ENCODE measurements around the gene CLDN22. TPM values are rescaled to one million over a fixed set of nuclear protein-coding genes. Genes with fewer than 3 reads are reported as not detected.

The CLDN22 gene
- total and polyA plus RNA-seq, 5 donors from 2014 or later: not detected

DNA sequence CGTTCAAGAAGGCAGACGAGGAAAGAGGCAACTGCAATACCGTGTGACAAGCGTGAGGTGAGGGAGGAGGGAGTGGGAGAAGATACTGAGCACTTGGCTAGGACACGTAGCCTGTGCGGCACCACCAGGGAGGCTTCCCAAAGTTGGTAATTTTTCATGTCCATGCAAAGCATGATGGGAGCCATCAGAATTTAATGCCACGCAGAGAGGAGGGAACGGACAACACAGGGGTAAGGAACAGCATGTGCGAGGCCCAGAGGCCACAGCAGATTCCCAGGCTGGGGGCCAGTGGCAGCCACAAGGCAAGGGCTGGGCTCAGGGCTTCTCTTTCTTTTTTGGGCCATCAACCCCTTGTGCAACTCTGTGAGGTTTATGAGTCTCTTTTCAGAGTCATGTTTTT is 13.1 kb upstream of the CLDN22 start:
- no peaks in the 10 kb centered on the region for H3K9me3 ChIP-seq (ENCODE audit: control insufficient read depth in 2 of 2, low read length in 2 of 2)
- H3K4me1 Mint-ChIP-seq: peaks cover 0 to 2% (median 0%) of the 10 kb centered on the region in 4 donors
- no peaks in the 10 kb centered on the region for H3K27me3 ChIP-seq (ENCODE audit: control insufficient read depth, insufficient read depth, low read length)
- H3K27ac Mint-ChIP-seq: no peak overlapping the region
- DNase-seq (no peak), ATAC-seq (ENCODE audit: low read depth in 2 of 2) (no peak)
- no peaks in the 10 kb centered on the region for H3K36me3 ChIP-seq (ENCODE audit: control insufficient read depth, insufficient read depth, low read length)
- no peak overlapping the region for H3K4me3 Mint-ChIP-seq
- no peaks in the 10 kb centered on the region for H3K4me1 ChIP-seq (ENCODE audit: control insufficient read depth, insufficient read depth, low read length, poor library complexity, severe bottlenecking)
- no peak overlapping the region for H3K27ac ChIP-seq (ENCODE audit: insufficient read depth, low read length, poor library complexity, severe bottlenecking)
- peaks cover 0 to 1% (median 0%) of the 10 kb centered on the region in 7 donors for H3K9me3 Mint-ChIP-seq
- H3K27me3 Mint-ChIP-seq: no peaks in the 10 kb centered on the region
- H3K4me3 ChIP-seq (ENCODE audit: low read depth, low read length): no peak overlapping the region
- no peaks in the 10 kb centered on the region for H3K36me3 Mint-ChIP-seq

DNA sequence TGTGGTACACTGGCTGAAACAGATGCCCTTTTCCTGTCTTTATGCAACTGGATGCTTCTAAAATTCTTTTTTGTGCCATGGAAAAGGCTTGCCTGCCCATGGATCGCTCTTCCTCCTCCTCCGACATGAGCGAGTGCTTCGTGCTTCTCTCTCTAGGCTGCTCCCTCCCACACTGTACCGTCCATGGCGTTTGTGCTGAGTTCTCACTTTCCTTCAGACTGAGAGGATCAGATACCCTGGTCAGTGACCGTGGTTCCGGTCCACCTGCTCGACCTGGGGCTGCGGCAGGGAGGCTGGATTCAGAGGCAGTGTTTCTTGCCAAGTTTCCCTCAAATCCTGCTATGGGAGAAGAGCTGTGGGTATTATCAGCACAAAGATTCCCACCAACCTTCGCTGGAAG is 12.4 kb upstream of the CLDN22 start:
- no peak overlapping the region for H3K4me3 Mint-ChIP-seq
- H3K27me3 Mint-ChIP-seq: no peaks in the 10 kb centered on the region

DNA sequence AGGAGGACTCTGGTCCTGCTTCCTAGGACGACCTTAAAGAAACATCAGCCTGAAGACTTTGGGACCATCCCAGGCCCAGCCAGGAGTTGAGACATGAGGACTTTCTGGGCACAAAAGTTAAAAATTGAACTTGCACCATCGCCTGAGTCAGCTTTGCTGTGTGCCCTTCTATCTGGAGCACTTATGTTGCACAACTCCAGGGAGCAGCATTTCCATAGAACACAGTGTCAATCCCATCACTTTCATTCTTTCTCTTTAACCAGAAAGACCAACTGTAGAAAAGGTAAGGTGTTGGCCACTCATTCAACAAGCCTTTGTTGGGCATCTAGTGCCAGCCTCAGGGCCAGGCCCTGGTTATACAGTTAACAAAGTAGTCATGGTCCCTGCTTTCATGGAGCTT is 10.8 kb upstream of the CLDN22 start:
- H3K4me1 Mint-ChIP-seq: peaks cover 0 to 2% (median 0%) of the 10 kb centered on the region in 4 donors
- Histone ChIP-seq H3K9me3 (ENCODE audit: control insufficient read depth in 2 of 2, low read length in 2 of 2) (no peaks in the 10 kb centered on the region), H3K27ac (ENCODE audit: insufficient read depth, low read length, poor library complexity, severe bottlenecking) (no peak overlapping the region), H3K4me1 (ENCODE audit: control insufficient read depth, insufficient read depth, low read length, poor library complexity, severe bottlenecking) (no peaks in the 10 kb centered on the region), H3K36me3 (ENCODE audit: control insufficient read depth, insufficient read depth, low read length) (no peaks in the 10 kb centered on the region), H3K27me3 (ENCODE audit: control insufficient read depth, insufficient read depth, low read length) (no peaks in the 10 kb centered on the region), H3K4me3 (ENCODE audit: low read depth, low read length) (no peak overlapping the region)
- H3K4me3 Mint-ChIP-seq: no peak overlapping the region
- DNase-seq (no peak), ATAC-seq (ENCODE audit: low read depth in 2 of 2) (no peak)
- H3K9me3 Mint-ChIP-seq: no peaks in the 10 kb centered on the region
- peaks cover 5% of the 10 kb centered on the region for H3K36me3 Mint-ChIP-seq
- H3K27ac Mint-ChIP-seq: no peak overlapping the region
- no peaks in the 10 kb centered on the region for H3K27me3 Mint-ChIP-seq

More for the DNA sequence above, 12.4 kb upstream of the CLDN22 start:
- no peak overlapping the region for H3K4me3 ChIP-seq (ENCODE audit: low read depth, low read length)
- no peaks in the 10 kb centered on the region for H3K27me3 ChIP-seq (ENCODE audit: control insufficient read depth, insufficient read depth, low read length)
- peaks cover 0 to 2% (median 0%) of the 10 kb centered on the region in 4 donors for H3K4me1 Mint-ChIP-seq
- no peaks in the 10 kb centered on the region for H3K9me3 Mint-ChIP-seq
- no peaks in the 10 kb centered on the region for H3K4me1 ChIP-seq (ENCODE audit: control insufficient read depth, insufficient read depth, low read length, poor library complexity, severe bottlenecking)
- H3K36me3 Mint-ChIP-seq: no peaks in the 10 kb centered on the region
- H3K27ac Mint-ChIP-seq: peak overlapping the region in 1 of 3 donors; percentile 39
- no peaks in the 10 kb centered on the region for H3K36me3 ChIP-seq (ENCODE audit: control insufficient read depth, insufficient read depth, low read length)
- no peak for DNase-seq
- no peak overlapping the region for H3K27ac ChIP-seq (ENCODE audit: insufficient read depth, low read length, poor library complexity, severe bottlenecking)
- no peaks in the 10 kb centered on the region for H3K9me3 ChIP-seq (ENCODE audit: control insufficient read depth in 2 of 2, low read length in 2 of 2)
- ATAC-seq (ENCODE audit: low read depth in 2 of 2): no peak

DNA sequence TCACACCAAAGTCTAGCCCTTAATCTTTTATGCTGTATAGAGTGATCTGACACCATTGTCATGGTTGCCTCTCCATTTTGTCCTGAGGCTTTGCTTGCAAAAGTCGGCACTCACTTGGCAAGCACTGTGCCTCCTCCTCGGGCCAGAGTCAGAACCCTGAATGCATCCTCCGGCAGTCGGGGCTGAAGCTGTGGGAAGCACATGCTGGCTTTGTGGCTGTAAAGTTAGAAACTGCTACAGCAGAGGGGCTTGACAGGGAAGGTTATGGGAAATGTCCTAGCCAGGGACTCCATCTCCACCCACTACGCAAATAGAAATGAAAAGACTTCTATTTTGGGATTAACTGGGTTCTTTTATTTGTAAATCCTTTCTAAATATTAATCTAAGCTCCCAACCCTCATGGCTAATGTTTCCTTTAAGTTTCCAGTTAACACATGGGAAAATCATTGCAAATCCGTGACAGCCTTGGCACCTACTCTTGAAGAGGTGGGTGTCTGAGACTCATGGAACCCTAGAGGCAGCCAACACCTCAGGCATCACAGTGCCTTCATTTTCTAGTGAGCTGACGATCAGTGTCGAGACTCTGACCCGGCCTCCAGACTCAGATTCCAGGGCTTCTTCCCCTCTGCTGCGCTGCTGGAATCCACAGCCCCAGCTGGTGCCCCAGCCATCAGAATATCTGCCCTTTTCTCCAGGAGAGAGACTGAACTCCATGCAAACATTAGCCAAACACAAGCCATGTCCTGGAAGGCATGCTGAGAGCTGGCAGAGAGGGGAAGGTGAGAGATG is 10.1 kb upstream of the CLDN22 start:
- Mint-ChIP-seq H3K9me3 (no peaks in the 10 kb centered on the region), H3K4me3 (no peak overlapping the region), H3K4me1 (no peaks in the 10 kb centered on the region), H3K27ac (no peak overlapping the region), H3K36me3 (peaks cover 5% of the 10 kb centered on the region), H3K27me3 (no peaks in the 10 kb centered on the region)
- H3K36me3 ChIP-seq (ENCODE audit: control insufficient read depth, insufficient read depth, low read length): no peaks in the 10 kb centered on the region
- H3K4me1 ChIP-seq (ENCODE audit: control insufficient read depth, insufficient read depth, low read length, poor library complexity, severe bottlenecking): no peaks in the 10 kb centered on the region
- H3K27me3 ChIP-seq (ENCODE audit: control insufficient read depth, insufficient read depth, low read length): no peaks in the 10 kb centered on the region
- no peak for DNase-seq
- H3K9me3 ChIP-seq (ENCODE audit: control insufficient read depth in 2 of 2, low read length in 2 of 2): no peaks in the 10 kb centered on the region
- no peak for ATAC-seq (ENCODE audit: low read depth in 2 of 2)
- H3K4me3 ChIP-seq (ENCODE audit: low read depth, low read length): no peak overlapping the region
- no peak overlapping the region for H3K27ac ChIP-seq (ENCODE audit: insufficient read depth, low read length, poor library complexity, severe bottlenecking)

DNA sequence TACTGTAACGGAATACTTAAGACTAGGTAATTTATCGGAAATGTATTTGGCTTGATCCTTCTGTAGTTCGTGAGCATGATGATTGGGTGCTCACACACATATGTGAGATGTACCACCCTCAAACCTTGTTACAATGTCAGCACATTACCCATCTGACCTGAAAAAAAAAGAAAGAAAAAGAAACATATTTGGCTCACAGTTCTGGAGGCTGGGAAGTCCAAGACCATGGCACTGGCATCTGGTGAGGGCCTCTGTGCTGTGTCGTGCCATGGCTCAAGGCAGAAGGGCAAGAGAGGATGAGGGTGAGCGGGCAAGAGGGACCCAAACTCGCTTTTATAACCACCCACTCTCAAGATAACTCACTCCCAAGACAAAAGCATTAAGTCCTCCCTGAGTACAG is 9.2 kb upstream of the CLDN22 start:
- H3K4me3 Mint-ChIP-seq: no peak overlapping the region
- H3K36me3 ChIP-seq (ENCODE audit: control insufficient read depth, insufficient read depth, low read length): no peaks in the 10 kb centered on the region
- H3K9me3 Mint-ChIP-seq: no peaks in the 10 kb centered on the region
- H3K27ac Mint-ChIP-seq: no peak overlapping the region
- no peaks in the 10 kb centered on the region for H3K27me3 ChIP-seq (ENCODE audit: control insufficient read depth, insufficient read depth, low read length)
- H3K36me3 Mint-ChIP-seq: peaks cover 5% of the 10 kb centered on the region
- ATAC-seq (ENCODE audit: low read depth in 2 of 2) (no peak), DNase-seq (no peak)
- no peaks in the 10 kb centered on the region for H3K4me1 Mint-ChIP-seq
- no peak overlapping the region for H3K4me3 ChIP-seq (ENCODE audit: low read depth, low read length)
- no peaks in the 10 kb centered on the region for H3K9me3 ChIP-seq (ENCODE audit: control insufficient read depth in 2 of 2, low read length in 2 of 2)
- H3K4me1 ChIP-seq (ENCODE audit: control insufficient read depth, insufficient read depth, low read length, poor library complexity, severe bottlenecking): no peaks in the 10 kb centered on the region
- H3K27me3 Mint-ChIP-seq: no peaks in the 10 kb centered on the region
- no peak overlapping the region for H3K27ac ChIP-seq (ENCODE audit: insufficient read depth, low read length, poor library complexity, severe bottlenecking)

DNA sequence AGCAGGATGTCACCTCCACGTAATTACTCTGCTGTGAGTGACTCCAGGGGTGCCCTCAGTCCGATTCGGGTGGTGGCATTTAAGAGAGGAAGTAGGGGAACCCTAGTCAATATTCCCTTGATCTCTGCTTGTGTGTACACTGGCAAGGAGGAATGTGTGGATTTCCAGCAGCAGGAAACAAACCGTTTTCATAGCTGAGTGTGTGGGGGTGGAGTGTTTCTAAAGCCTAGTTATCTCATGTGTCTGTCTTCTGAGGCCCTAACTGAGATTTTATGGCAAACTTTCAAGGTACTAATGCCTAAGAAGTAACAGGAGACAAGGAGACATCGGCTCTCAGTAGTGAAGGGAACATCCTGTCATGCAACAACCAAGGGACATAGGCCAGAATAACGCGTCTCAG is 8.8 kb upstream of the CLDN22 start:
- no peaks in the 10 kb centered on the region for H3K27me3 Mint-ChIP-seq
- H3K27me3 ChIP-seq (ENCODE audit: control insufficient read depth, insufficient read depth, low read length): no peaks in the 10 kb centered on the region
- no peaks in the 10 kb centered on the region for H3K4me1 Mint-ChIP-seq
- DNase-seq (no peak), ATAC-seq (ENCODE audit: low read depth in 2 of 2) (no peak)
- no peak overlapping the region for H3K4me3 ChIP-seq (ENCODE audit: low read depth, low read length)
- H3K27ac Mint-ChIP-seq: no peak overlapping the region
- no peaks in the 10 kb centered on the region for H3K4me1 ChIP-seq (ENCODE audit: control insufficient read depth, insufficient read depth, low read length, poor library complexity, severe bottlenecking)
- no peak overlapping the region for H3K27ac ChIP-seq (ENCODE audit: insufficient read depth, low read length, poor library complexity, severe bottlenecking)
- no peak overlapping the region for H3K4me3 Mint-ChIP-seq
- H3K36me3 Mint-ChIP-seq: peaks cover 5% of the 10 kb centered on the region
- H3K36me3 ChIP-seq (ENCODE audit: control insufficient read depth, insufficient read depth, low read length): no peaks in the 10 kb centered on the region
- H3K9me3 Mint-ChIP-seq: no peaks in the 10 kb centered on the region
- no peaks in the 10 kb centered on the region for H3K9me3 ChIP-seq (ENCODE audit: control insufficient read depth in 2 of 2, low read length in 2 of 2)

DNA sequence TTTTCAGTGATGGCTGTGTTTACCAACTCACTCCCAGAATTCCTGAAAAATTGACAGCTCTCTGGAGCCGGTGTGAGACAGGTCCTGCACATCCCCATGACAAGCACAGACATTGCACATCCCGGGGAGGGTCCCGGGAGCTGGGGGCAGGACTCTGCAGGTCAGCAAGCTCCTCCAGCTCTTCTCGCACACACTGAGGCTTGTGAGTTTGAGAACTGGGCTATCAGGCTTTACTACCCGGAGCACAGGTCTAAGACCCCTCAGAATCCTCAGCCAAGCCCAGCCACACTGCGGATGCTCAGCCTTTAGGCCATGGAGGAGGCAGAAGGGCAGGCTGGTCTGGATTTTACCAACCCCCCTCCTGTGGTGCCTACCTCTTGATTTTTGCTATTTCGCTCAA is 7.8 kb upstream of the CLDN22 start:
- peaks cover 5% of the 10 kb centered on the region for H3K36me3 Mint-ChIP-seq
- Histone ChIP-seq H3K4me3 (ENCODE audit: low read depth, low read length) (no peak overlapping the region), H3K4me1 (ENCODE audit: control insufficient read depth, insufficient read depth, low read length, poor library complexity, severe bottlenecking) (no peaks in the 10 kb centered on the region), H3K27me3 (ENCODE audit: control insufficient read depth, insufficient read depth, low read length) (no peaks in the 10 kb centered on the region), H3K36me3 (ENCODE audit: control insufficient read depth, insufficient read depth, low read length) (no peaks in the 10 kb centered on the region), H3K27ac (ENCODE audit: insufficient read depth, low read length, poor library complexity, severe bottlenecking) (no peak overlapping the region), H3K9me3 (ENCODE audit: control insufficient read depth in 2 of 2, low read length in 2 of 2) (no peaks in the 10 kb centered on the region)
- H3K4me1 Mint-ChIP-seq: no peaks in the 10 kb centered on the region
- H3K27me3 Mint-ChIP-seq: no peaks in the 10 kb centered on the region
- no peaks in the 10 kb centered on the region for H3K9me3 Mint-ChIP-seq
- DNase-seq: no peak
- H3K4me3 Mint-ChIP-seq: no peak overlapping the region
- no peak overlapping the region for H3K27ac Mint-ChIP-seq
- no peak for ATAC-seq (ENCODE audit: low read depth in 2 of 2)

DNA sequence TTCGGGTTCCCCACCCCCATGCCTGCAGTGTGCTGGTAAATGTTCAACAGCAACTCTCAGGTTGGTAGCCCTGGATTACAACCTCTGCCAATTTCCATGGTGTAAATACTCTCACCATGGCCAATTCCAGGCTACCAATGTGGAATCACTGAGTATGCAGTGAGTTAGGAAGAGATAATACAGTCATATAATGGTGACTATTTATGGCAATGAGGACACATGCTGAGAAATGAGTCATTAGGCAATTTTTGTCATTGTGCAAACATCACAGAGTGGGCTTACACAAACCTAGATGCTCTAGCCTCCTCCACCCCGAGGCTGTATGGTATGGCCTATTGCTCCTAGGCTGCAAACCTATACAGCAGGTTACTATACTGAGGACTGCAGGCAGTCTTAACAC is 6.8 kb upstream of the CLDN22 start:
- Histone ChIP-seq H3K27me3 (ENCODE audit: control insufficient read depth, insufficient read depth, low read length) (no peaks in the 10 kb centered on the region), H3K36me3 (ENCODE audit: control insufficient read depth, insufficient read depth, low read length) (no peaks in the 10 kb centered on the region), H3K4me1 (ENCODE audit: control insufficient read depth, insufficient read depth, low read length, poor library complexity, severe bottlenecking) (no peaks in the 10 kb centered on the region), H3K27ac (ENCODE audit: insufficient read depth, low read length, poor library complexity, severe bottlenecking) (no peak overlapping the region), H3K9me3 (ENCODE audit: control insufficient read depth in 2 of 2, low read length in 2 of 2) (no peaks in the 10 kb centered on the region), H3K4me3 (ENCODE audit: low read depth, low read length) (no peak overlapping the region)
- H3K27me3 Mint-ChIP-seq: no peaks in the 10 kb centered on the region
- no peak overlapping the region for H3K4me3 Mint-ChIP-seq
- H3K27ac Mint-ChIP-seq: no peak overlapping the region
- no peaks in the 10 kb centered on the region for H3K9me3 Mint-ChIP-seq
- peaks cover 5% of the 10 kb centered on the region for H3K36me3 Mint-ChIP-seq
- ATAC-seq (ENCODE audit: low read depth in 2 of 2): no peak
- no peaks in the 10 kb centered on the region for H3K4me1 Mint-ChIP-seq
- DNase-seq: no peak
